K562 (cell line): Measurements from ENCODE around the gene RAB5B. TPM values are rescaled to one million over a fixed set of nuclear protein-coding genes. Genes with fewer than 3 reads are reported as not detected.

ENCODE experiments used
- CEBPG ChIP-seq, 3 experiments: fragments of 200-800 bp in 1 of 3; sonication (Bioruptor generic) in 1 of 3; sonication (generic) in 1 of 3; formaldehyde crosslinking in 1 of 3; IDR thresholded peaks in 2 of 3; conservative IDR thresholded peaks in 1 of 3; 2 replicates each; pipeline versions ENCODE4 v1.6.1 to v1.8.0; 2016 to 2022; ENCODE audit warnings: missing compliant biosample characterization in 2 of 3, missing genetic modification characterization in 2 of 3, mild to moderate bottlenecking in 1 of 3, missing genetic modification reagents in 1 of 3
- CREM ChIP-seq: IDR thresholded peaks from 2 replicates; pipeline ENCODE4 v1.6.1; 2014; ENCODE audit warnings: antibody characterized with exemption, low read depth
- DACH1 ChIP-seq: fragments of 450-650 bp; IDR thresholded peaks from 2 replicates; pipeline ENCODE4 v1.6.1; 2018; ENCODE audit not compliant: partially characterized antibody
- HDAC2 ChIP-seq: fragments of 450-650 bp; IDR thresholded peaks from 2 replicates; pipeline ENCODE4 v1.6.1; 2016; ENCODE audit warnings: mild to moderate bottlenecking
- ILF3 ChIP-seq: fragments of 450-650 bp; IDR thresholded peaks from 2 replicates; pipeline ENCODE4 v1.6.1; 2018; ENCODE audit warnings: antibody characterized with exemption, mild to moderate bottlenecking, moderate library complexity, borderline replicate concordance
- MECOM ChIP-seq: fragments of 250-450 bp; sonication (Bioruptor Pico); IDR thresholded peaks from 2 replicates; pipeline ENCODE4 v1.8.0; 2022; ENCODE audit warnings: inconsistent platforms
- NCOA2 ChIP-seq, 2 experiments: fragments of 450-650 bp; IDR thresholded peaks; 2 replicates each; pipeline ENCODE4 v1.6.1; 2018; ENCODE audit warnings: mild to moderate bottlenecking in 2 of 2, moderate library complexity in 1 of 2; ENCODE audit not compliant: partially characterized antibody in 2 of 2
- NCOA6 ChIP-seq: fragments of 450-650 bp; IDR thresholded peaks from 2 replicates; pipeline ENCODE4 v1.6.1; 2017; ENCODE audit warnings: mild to moderate bottlenecking
- NFIC ChIP-seq: fragments of 450-650 bp; IDR thresholded peaks from 2 replicates; pipeline ENCODE4 v1.6.1; 2017; ENCODE audit warnings: mild to moderate bottlenecking, inconsistent platforms
- NR2C1 ChIP-seq, 2 experiments: fragments of 450-650 bp; IDR thresholded peaks; 2 replicates each; pipeline ENCODE4 v1.6.1; 2017; ENCODE audit warnings: mild to moderate bottlenecking in 2 of 2, antibody characterized with exemption in 1 of 2, inconsistent platforms in 1 of 2, missing compliant biosample characterization in 1 of 2, missing genetic modification characterization in 1 of 2
- NR2C2 ChIP-seq, 2 experiments: fragments of 200-800 bp in 1 of 2; sonication (Bioruptor generic) in 1 of 2; sonication (generic) in 1 of 2; formaldehyde crosslinking in 1 of 2; IDR thresholded peaks; 2 replicates each; pipeline versions ENCODE4 v1.6.1 to v1.8.0; 2016 to 2022; ENCODE audit warnings: mild to moderate bottlenecking in 1 of 2, missing compliant biosample characterization in 1 of 2, missing genetic modification characterization in 1 of 2, missing genetic modification reagents in 1 of 2
- RFX7 ChIP-seq: fragments of 250-450 bp; sonication (Bioruptor Pico); IDR thresholded peaks from 2 replicates; pipeline ENCODE4 v1.5.1; 2021; ENCODE audit warnings: mild to moderate bottlenecking
- SMARCB1 ChIP-seq: IDR thresholded peaks from 2 replicates; pipeline ENCODE4 v1.6.1; 2011; ENCODE audit warnings: improper control_type of control experiment, low read depth; ENCODE audit not compliant: insufficient read length
- TCFL5 ChIP-seq: fragments of 250-450 bp; sonication (Bioruptor Pico); conservative IDR thresholded peaks from 2 replicates; pipeline ENCODE4 v1.6.1; 2021; ENCODE audit warnings: mild to moderate bottlenecking, moderate library complexity, matching md5 sums
- TEAD2 ChIP-seq: fragments of 450-650 bp; IDR thresholded peaks from 2 replicates; pipeline ENCODE4 v1.6.1; 2016; ENCODE audit warnings: missing genetic modification characterization, control low read depth, missing compliant biosample characterization
- ZFP36 ChIP-seq: fragments of 150-350 bp; IDR thresholded peaks from 2 replicates; pipeline ENCODE4 v1.6.1; 2018; ENCODE audit warnings: low read length, low read depth; ENCODE audit not compliant: partially characterized antibody
- ZNF444 ChIP-seq: fragments of 250-450 bp; sonication (Bioruptor Pico); IDR thresholded peaks from 2 replicates; pipeline ENCODE4 v1.4.0; 2020; ENCODE audit warnings: mild to moderate bottlenecking, moderate library complexity
- ZNF561 ChIP-seq: fragments of 450-650 bp; formaldehyde crosslinking; conservative IDR thresholded peaks from 2 replicates; pipeline ENCODE4 v1.4.0; 2020; ENCODE audit warnings: mild to moderate bottlenecking, moderate library complexity
- polyA plus RNA-seq, 8 experiments: library from polyadenylated mRNA; depleted of rRNA in 4 of 8; stranded (reverse) in 5 of 8; unstranded in 3 of 8; fragments of >200 nt; fragmentation: Nextera tagmentation in 2 of 8; fragmentation: Illumina TruSeq in 1 of 8; extraction: Ambion mirVana in 2 of 8; extraction: Trizol in 1 of 8; gene quantifications; 2 replicates each; pipeline versions ENCODE4 v1.2.1 to v1.2.3, GENCODE V29; 2011 to 2014; ENCODE audit warnings: inconsistent platforms in 1 of 8, missing spikeins in 1 of 8
- total RNA-seq, 7 experiments: library from RNA; depleted of rRNA in 6 of 7; stranded (reverse); fragments of >200 nt in 6 of 7; fragmentation: Illumina TruSeq in 2 of 7; extraction: Trizol in 2 of 7; gene quantifications; 2 replicates each; pipeline versions ENCODE4 v1.2.1 to v1.2.3, GENCODE V29; 2011 to 2021; ENCODE audit warnings: low replicate concordance in 1 of 7
- TF ChIP-seq, protein P1 (sequence below), 2 experiments: IDR thresholded peaks in 1 of 2; conservative IDR thresholded peaks in 1 of 2; 2 replicates each; pipeline ENCODE4 v1.6.1; 2016; ENCODE audit warnings: low read depth in 2 of 2, mild to moderate bottlenecking in 1 of 2, missing compliant biosample characterization in 1 of 2, missing genetic modification characterization in 1 of 2, moderate library complexity in 1 of 2
- TF ChIP-seq, protein P2 (sequence below): sonication (generic); formaldehyde crosslinking; IDR thresholded peaks from 2 replicates; pipeline ENCODE4 v1.8.0; 2022; ENCODE audit warnings: mild to moderate bottlenecking, missing genetic modification reagents

Gene RAB5B
- total and polyA plus RNA-seq, 9 of the 15 experiments (the other 6 are each of a cell fraction or from before 2014, with no cell fraction given), result 6.8 to 73.8 (median 25.2) TPM

DNA sequence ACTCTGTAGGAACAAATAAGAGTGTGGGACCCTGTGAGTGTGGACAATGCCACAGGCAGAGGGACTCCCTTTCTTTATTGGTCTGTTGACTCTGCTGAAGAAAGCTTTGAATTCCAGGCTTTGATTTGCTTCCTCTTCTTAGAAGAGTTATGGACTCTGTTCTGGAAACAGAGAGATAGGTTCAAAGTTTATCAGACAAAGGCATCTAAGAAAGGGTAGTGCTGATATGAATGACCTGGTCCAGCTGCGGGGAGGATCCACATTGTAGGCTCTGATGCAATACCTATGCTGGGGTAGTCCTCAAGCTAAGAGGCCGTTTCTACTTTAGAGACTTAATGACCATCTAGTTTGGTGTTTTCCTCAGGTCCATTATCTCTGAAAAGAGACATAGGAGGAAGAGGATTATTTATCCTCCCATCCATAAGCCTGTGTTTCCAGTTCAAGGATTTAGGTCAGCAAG is 36.3 kb downstream of the RAB5B start (continued):
- TF ChIP-seq NCOA2 (IDR thresholded peaks at IDR 0.05; ENCODE audit: partially characterized antibody in 2 of 2) (no peak), MECOM (0 out of 2 replicates have a peak, but pooled peaks have one; percentile 6), HDAC2 (peak; percentile 92), NR2C2 (CRISPR knock-in tag; IDR thresholded peaks at IDR 0.05) (no peak; the same call in 1 of the 2 replicates), NR2C2 (tag; IDR thresholded peaks at IDR 0.05) (peak; percentile 95), ZNF561 (CRISPR knock-in tag) (0 out of 2 replicates have a peak, but pooled peaks have one; percentile 10), RFX7 (CRISPR knock-in tag) (no peak), CEBPG (CRISPR knock-in tag; IDR thresholded peaks at IDR 0.05) (peak; percentile 90), CEBPG (tag; conservative IDR thresholded peaks at IDR 0.05 in 1 of 2, IDR thresholded peaks at IDR 0.05 in 1 of 2) (peak; percentile 94 to 97), CREM (peak; percentile 19; the same call in 1 of the 2 replicates), ZFP36 (no peak), ZNF444 (CRISPR knock-in tag) (no peak), NR2C1 (IDR thresholded peaks at IDR 0.05) (peak; percentile 61; the same call in 1 of the 2 replicates), NR2C1 (tag; IDR thresholded peaks at IDR 0.05) (peak; percentile 93), DACH1 (no peak), SMARCB1 (no peak), NCOA6 (no peak), TCFL5 (CRISPR knock-in tag) (0 out of 2 replicates have a peak, but pooled peaks have one; percentile 24), TEAD2 (0 out of 2 replicates have a peak, but pooled peaks have one; percentile 41), ILF3 (no peak), NFIC (no peak)
- TF ChIP-seq, protein P1, sequence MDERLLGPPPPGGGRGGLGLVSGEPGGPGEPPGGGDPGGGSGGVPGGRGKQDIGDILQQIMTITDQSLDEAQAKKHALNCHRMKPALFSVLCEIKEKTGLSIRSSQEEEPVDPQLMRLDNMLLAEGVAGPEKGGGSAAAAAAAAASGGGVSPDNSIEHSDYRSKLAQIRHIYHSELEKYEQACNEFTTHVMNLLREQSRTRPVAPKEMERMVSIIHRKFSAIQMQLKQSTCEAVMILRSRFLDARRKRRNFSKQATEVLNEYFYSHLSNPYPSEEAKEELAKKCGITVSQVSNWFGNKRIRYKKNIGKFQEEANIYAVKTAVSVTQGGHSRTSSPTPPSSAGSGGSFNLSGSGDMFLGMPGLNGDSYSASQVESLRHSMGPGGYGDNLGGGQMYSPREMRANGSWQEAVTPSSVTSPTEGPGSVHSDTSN (CRISPR knock-in tag; IDR thresholded peaks at IDR 0.05; ENCODE audit: low read depth), result no peak
- TF ChIP-seq, protein P1 (tag; conservative IDR thresholded peaks at IDR 0.05; ENCODE audit: low read depth), result peak; percentile 57; the same call in 1 of the 2 replicates
- TF ChIP-seq, protein P2, sequence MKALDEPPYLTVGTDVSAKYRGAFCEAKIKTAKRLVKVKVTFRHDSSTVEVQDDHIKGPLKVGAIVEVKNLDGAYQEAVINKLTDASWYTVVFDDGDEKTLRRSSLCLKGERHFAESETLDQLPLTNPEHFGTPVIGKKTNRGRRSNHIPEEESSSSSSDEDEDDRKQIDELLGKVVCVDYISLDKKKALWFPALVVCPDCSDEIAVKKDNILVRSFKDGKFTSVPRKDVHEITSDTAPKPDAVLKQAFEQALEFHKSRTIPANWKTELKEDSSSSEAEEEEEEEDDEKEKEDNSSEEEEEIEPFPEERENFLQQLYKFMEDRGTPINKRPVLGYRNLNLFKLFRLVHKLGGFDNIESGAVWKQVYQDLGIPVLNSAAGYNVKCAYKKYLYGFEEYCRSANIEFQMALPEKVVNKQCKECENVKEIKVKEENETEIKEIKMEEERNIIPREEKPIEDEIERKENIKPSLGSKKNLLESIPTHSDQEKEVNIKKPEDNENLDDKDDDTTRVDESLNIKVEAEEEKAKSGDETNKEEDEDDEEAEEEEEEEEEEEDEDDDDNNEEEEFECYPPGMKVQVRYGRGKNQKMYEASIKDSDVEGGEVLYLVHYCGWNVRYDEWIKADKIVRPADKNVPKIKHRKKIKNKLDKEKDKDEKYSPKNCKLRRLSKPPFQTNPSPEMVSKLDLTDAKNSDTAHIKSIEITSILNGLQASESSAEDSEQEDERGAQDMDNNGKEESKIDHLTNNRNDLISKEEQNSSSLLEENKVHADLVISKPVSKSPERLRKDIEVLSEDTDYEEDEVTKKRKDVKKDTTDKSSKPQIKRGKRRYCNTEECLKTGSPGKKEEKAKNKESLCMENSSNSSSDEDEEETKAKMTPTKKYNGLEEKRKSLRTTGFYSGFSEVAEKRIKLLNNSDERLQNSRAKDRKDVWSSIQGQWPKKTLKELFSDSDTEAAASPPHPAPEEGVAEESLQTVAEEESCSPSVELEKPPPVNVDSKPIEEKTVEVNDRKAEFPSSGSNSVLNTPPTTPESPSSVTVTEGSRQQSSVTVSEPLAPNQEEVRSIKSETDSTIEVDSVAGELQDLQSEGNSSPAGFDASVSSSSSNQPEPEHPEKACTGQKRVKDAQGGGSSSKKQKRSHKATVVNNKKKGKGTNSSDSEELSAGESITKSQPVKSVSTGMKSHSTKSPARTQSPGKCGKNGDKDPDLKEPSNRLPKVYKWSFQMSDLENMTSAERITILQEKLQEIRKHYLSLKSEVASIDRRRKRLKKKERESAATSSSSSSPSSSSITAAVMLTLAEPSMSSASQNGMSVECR (CRISPR knock-in tag), result no peak
